HG03066 (cell line): ENCODE data around the gene HTRA2.

ENCODE experiments used
- ATAC-seq: cut with Tn5 transposase; IDR thresholded peaks from one replicate; pipeline ENCODE4 v1.9.1; 2021; ENCODE audit warnings: low read depth; ENCODE audit not compliant: unreplicated experiment

HTRA2 gene

DNA sequence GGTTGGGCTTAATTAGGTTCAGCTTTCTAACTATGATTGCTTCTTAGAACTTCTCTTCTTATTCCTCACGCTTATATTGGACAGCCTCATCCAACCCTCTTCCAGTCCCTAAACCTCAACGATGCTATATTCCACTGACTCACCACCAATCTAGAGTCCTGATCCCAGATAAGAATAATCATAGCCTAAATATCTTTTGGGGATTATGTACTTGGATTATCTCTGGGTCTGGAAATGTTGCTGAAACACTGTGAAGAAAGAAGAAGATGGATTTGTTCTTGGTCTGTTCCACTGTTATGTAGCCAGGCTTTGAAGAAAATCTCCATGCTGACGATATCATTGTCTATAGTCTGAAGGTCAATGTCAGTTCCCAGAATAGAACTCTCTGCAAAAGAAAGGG is 51.7 kb downstream of the HTRA2 start:
- no peak for ATAC-seq

DNA sequence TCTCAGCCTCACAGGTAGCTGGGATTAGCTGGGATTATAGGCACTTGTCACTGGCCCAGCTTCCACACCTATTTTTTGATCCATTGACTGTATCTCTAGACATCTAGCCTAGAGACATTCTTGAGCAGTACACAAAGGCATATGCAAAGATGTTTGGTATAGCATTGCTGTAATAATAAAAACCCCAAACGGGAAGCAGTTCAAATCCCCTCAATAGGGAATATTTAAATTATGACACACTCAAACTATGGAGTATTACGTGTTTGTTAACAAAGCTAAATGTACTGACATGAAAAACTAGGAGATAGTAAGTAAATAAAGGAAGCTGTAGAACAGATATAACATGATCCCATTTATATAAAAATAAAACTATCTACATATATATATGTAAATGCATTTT is 52.5 kb downstream of the HTRA2 start:
- no peak for ATAC-seq
